ENCODE data around the gene GREB1.

The GREB1 gene

GRCh38 chr2:11513319-11513718, 20.5 kb upstream of the GREB1 start:
- no peak for DNase-seq

GRCh38 chr2:11514081-11514730, 19.6 kb upstream of the GREB1 start:
- no peak for DNase-seq

- no peak for DNase-seq
Observed at GRCh38 chr2:11514904-11515303, 18.9 kb upstream of the GREB1 start.

- DNase-seq = no peak
Observed at GRCh38 chr2:11515490-11515981, 18.3 kb upstream of the GREB1 start.

- DNase-seq = no peak
Observed at GRCh38 chr2:11516984-11517648, 16.7 kb upstream of the GREB1 start.

GRCh38 chr2:11517906-11518305, 15.9 kb upstream of the GREB1 start:
- no peak for DNase-seq

GRCh38 chr2:11520092-11520693, 13.7 kb upstream of the GREB1 start:
- DNase-seq = no peak

GRCh38 chr2:11521775-11522174, 12.1 kb upstream of the GREB1 start:
- no peak for DNase-seq

- no peak for DNase-seq
Observed at GRCh38 chr2:11524470-11524869, 9.4 kb upstream of the GREB1 start.

- DNase-seq = no peak
Observed at GRCh38 chr2:11525762-11526161, 8.1 kb upstream of the GREB1 start.

GRCh38 chr2:11527001-11527400, 6.8 kb upstream of the GREB1 start:
- no peak for DNase-seq

GRCh38 chr2:11528228-11528627, 5.6 kb upstream of the GREB1 start:
- no peak for DNase-seq

- DNase-seq = no peak
Observed at GRCh38 chr2:11530864-11531465, 2.9 kb upstream of the GREB1 start.

- no peak for DNase-seq
Observed at GRCh38 chr2:11532416-11533055, 1.3 kb upstream of the GREB1 start.

GRCh38 chr2:11534071-11534745, 363 bp downstream of the GREB1 start:
- DNase-seq = no peak

- DNase-seq = no peak
Observed at GRCh38 chr2:11534746-11535484, 1.1 kb downstream of the GREB1 start.

- no peak for DNase-seq
Observed at GRCh38 chr2:11535899-11536344, 2.1 kb downstream of the GREB1 start.

- DNase-seq = no peak
Observed at GRCh38 chr2:11537951-11538350, 4.1 kb downstream of the GREB1 start.

- peak; percentile 1 for DNase-seq
Observed at GRCh38 chr2:11539317-11540147, 5.7 kb downstream of the GREB1 start.

- peak; percentile 12 for DNase-seq
Observed at GRCh38 chr2:11540148-11540995, 6.5 kb downstream of the GREB1 start.

Measured in NCI-H1436 (cell line).